Keratinocyte (primary cell): Measurements from ENCODE around the gene TEAD2. TPM values are rescaled to one million over a fixed set of nuclear protein-coding genes. Genes with fewer than 3 reads are reported as not detected.

Source experiments
- DNase-seq: peaks from one replicate; pipeline ENCODE4 v3.0.0-alpha.2; 2011; ENCODE audit warnings: low read depth, missing footprints, low spot score
- FAIRE-seq: peaks from 2 replicates; lab custom pipeline; 2011; peaks lifted over from hg19 to GRCh38; lab: Jason Lieb, UNC
- H2AFZ ChIP-seq: 2 replicates; pipeline ENCODE4 v1.6.0; 2012; ENCODE audit warnings: low read length, control low read depth, inconsistent platforms; ENCODE audit not compliant: control insufficient read depth
- H3K27ac ChIP-seq: 2 replicates; pipeline ENCODE4 v1.5.1; 2011; ENCODE audit warnings: low read length; ENCODE audit not compliant: control insufficient read depth, insufficient read depth
- H3K27me3 ChIP-seq: 3 replicates; pipeline ENCODE4 v1.6.0; 2011; ENCODE audit warnings: low read length; ENCODE audit not compliant: control insufficient read depth, insufficient read depth; ENCODE audit errors: extremely low read depth
- H3K36me3 ChIP-seq, 2 experiments: 2 replicates in 1 of 2; 3 replicates in 1 of 2; pipeline ENCODE4 v1.5.1; 2011; ENCODE audit warnings: low read length in 2 of 2, mild to moderate bottlenecking in 1 of 2; ENCODE audit not compliant: control insufficient read depth in 2 of 2, insufficient read depth in 2 of 2; ENCODE audit errors: extremely low read depth in 1 of 2
- H3K4me1 ChIP-seq: 3 replicates; pipeline ENCODE4 v1.5.1; 2011; ENCODE audit warnings: low read length; ENCODE audit not compliant: control insufficient read depth, insufficient read depth; ENCODE audit errors: extremely low read depth
- H3K4me2 ChIP-seq: 3 replicates; pipeline ENCODE4 v1.6.0; 2011; ENCODE audit warnings: low read depth, low read length; ENCODE audit not compliant: control insufficient read depth, insufficient read depth; ENCODE audit errors: extremely low read depth
- H3K4me3 ChIP-seq, 3 experiments: fragments of 200-600 bp in 1 of 3; sonication (generic) in 1 of 3; 2 replicates in 2 of 3; 3 replicates in 1 of 3; pipeline ENCODE4 v1.5.1; 2011 to 2016; ENCODE audit warnings: low read length in 3 of 3, mild to moderate bottlenecking in 3 of 3, control low read depth in 2 of 3, inconsistent platforms in 1 of 3, low read depth in 1 of 3, mixed read lengths in 1 of 3, mixed run types in 1 of 3, moderate library complexity in 1 of 3; ENCODE audit not compliant: control insufficient read depth in 2 of 3, insufficient read depth in 2 of 3; ENCODE audit errors: extremely low read depth in 1 of 3
- H3K79me2 ChIP-seq: 2 replicates; pipeline ENCODE4 v1.6.0; 2012; ENCODE audit warnings: low read length; ENCODE audit not compliant: control insufficient read depth, insufficient read depth
- H3K9ac ChIP-seq: 3 replicates; pipeline ENCODE4 v1.6.0; 2011; ENCODE audit warnings: low read length; ENCODE audit not compliant: control insufficient read depth, insufficient read depth; ENCODE audit errors: extremely low read depth
- H3K9me1 ChIP-seq: 3 replicates; pipeline ENCODE4 v1.6.0; 2011; ENCODE audit warnings: low read length; ENCODE audit not compliant: control insufficient read depth, insufficient read depth; ENCODE audit errors: extremely low read depth
- H3K9me3 ChIP-seq: 2 replicates; pipeline ENCODE4 v1.5.1; 2012; ENCODE audit warnings: low read depth, low read length; ENCODE audit not compliant: control insufficient read depth
- H4K20me1 ChIP-seq: 3 replicates; pipeline ENCODE4 v1.6.0; 2011; ENCODE audit warnings: low read length; ENCODE audit not compliant: control insufficient read depth, insufficient read depth; ENCODE audit errors: extremely low read depth
- EZH2 ChIP-seq: IDR thresholded peaks from one replicate; pipeline ENCODE4 v1.6.1; 2012; ENCODE audit warnings: inconsistent platforms, mild to moderate bottlenecking, low read length, moderate library complexity
- dilution Hi-C: fragments of 300-500 bp; cut with MboI; formaldehyde crosslinking; loops from one replicate; pipeline ENCODE4 v1.7.0; 2020; ENCODE audit warnings: low sequenced_read_pairs; ENCODE audit not compliant: extremely low pct_ligation_motif_present
- polyA plus RNA-seq, 5 experiments: library from polyadenylated mRNA; depleted of rRNA in 3 of 5; stranded (reverse) in 3 of 5; stranded (forward) in 1 of 5; unstranded in 1 of 5; fragments of >200 nt; gene quantifications; 1 replicate in 1 of 5; 2 replicates in 3 of 5; 3 replicates in 1 of 5; pipeline versions ENCODE4 v1.2.1 to v1.2.3, GENCODE V29; 2011 to 2012; ENCODE audit warnings: missing spikeins in 2 of 5, low read depth in 1 of 5, low replicate concordance in 1 of 5
- TF ChIP-seq, protein P1 (sequence below), 3 experiments: IDR thresholded peaks in 1 of 3; conservative IDR thresholded peaks in 1 of 3; optimal IDR thresholded peaks in 1 of 3; 2 replicates in 2 of 3; 3 replicates in 1 of 3; pipeline versions ENCODE3 to v1.5.1; 2011; ENCODE audit warnings: low read length in 3 of 3, mild to moderate bottlenecking in 3 of 3, moderate library complexity in 2 of 3, control low read depth in 1 of 3, inconsistent platforms in 1 of 3; ENCODE audit not compliant: insufficient read depth in 2 of 3; ENCODE audit errors: extremely low read depth in 1 of 3

TEAD2 gene
- polyA plus RNA-seq, 1 donor (not counting 4 experiments of a cell fraction or from before 2014, with no cell fraction given) = 6.4 TPM

- no peak for FAIRE-seq
- Histone ChIP-seq H2AFZ (peak overlapping the region; percentile 51), H3K4me2 (peak overlapping the region; percentile 95), H4K20me1 (no peaks in the 10 kb centered on the region), H3K9me1 (no peaks in the 10 kb centered on the region), H3K4me1 (peaks cover 12% of the 10 kb centered on the region), H3K36me3 (peaks cover 0 to 2% of the 10 kb centered on the region in 2 experiments), H3K9ac (no peak overlapping the region), H3K27me3 (no peaks in the 10 kb centered on the region), H3K27ac (no peak overlapping the region), H3K4me3 (peak overlapping the region in 1 of 3 experiments; percentile 45), H3K79me2 (no peaks in the 10 kb centered on the region), H3K9me3 (peaks cover 4% of the 10 kb centered on the region)
- DNase-seq = no peak
- TF ChIP-seq, protein P1, sequence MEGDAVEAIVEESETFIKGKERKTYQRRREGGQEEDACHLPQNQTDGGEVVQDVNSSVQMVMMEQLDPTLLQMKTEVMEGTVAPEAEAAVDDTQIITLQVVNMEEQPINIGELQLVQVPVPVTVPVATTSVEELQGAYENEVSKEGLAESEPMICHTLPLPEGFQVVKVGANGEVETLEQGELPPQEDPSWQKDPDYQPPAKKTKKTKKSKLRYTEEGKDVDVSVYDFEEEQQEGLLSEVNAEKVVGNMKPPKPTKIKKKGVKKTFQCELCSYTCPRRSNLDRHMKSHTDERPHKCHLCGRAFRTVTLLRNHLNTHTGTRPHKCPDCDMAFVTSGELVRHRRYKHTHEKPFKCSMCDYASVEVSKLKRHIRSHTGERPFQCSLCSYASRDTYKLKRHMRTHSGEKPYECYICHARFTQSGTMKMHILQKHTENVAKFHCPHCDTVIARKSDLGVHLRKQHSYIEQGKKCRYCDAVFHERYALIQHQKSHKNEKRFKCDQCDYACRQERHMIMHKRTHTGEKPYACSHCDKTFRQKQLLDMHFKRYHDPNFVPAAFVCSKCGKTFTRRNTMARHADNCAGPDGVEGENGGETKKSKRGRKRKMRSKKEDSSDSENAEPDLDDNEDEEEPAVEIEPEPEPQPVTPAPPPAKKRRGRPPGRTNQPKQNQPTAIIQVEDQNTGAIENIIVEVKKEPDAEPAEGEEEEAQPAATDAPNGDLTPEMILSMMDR (optimal IDR thresholded peaks at IDR 0.05 in 1 of 3, IDR thresholded peaks at IDR 0.05 in 1 of 3, conservative IDR thresholded peaks at IDR 0.05 in 1 of 3; ENCODE audit: extremely low read depth in 1 of 3, insufficient read depth in 2 of 3, low read length in 3 of 3) = no peak
- no peak for TF ChIP-seq EZH2
- dilution Hi-C loops = no loop called here
Measured at GRCh38 chr19:49364083-49364737, 2.0 kb upstream of the TEAD2 start.

DNA sequence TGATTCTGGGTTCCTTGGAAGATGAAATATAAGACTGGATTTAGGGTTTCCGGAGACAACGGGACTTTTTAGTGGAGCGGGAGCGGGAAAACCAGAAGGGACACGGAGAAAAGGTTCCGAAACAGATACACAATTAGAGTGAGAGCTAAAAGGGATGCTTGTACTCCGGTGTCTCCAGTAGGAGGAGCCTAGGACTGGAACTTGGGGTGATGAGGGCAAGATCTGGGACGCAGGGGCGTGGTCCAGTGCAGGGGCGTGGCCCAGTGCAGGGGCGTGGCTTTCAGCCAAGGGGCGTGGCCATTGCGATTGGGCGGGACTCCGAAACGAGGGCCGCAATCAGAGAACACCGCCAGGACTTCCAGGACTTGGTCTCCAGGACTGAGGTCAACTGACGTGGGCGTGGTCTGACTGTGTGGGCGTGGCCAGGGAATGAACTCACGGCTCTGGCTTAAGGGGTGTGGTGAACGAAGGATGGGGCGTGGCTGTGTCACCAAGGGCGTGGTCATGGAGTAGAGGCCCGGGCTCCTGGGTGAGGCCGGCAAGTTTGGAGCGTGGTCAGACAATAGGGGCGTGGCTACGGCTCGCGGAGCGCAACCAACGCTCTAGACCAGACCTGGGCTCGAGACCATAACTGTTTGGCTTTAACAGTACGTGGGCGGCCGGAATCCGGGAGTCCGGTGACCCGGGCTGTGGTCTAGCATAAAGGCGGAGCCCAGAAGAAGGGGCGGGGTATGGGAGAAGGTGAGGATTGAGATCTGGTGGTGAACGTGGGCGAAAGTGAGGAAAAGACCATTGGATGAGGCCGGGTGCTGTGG, 1.3 kb upstream of the TEAD2 start, which contains the start of gene DKKL1:
Gene DKKL1, plus strand, starts transcription at position 610 of the 815 bp plus-strand sequence. Its CDS starts 122 bp downstream, at position 732.
- H3K36me3 ChIP-seq = peaks cover 0 to 3% of the 10 kb centered on the region in 2 experiments
- H3K4me2 ChIP-seq = peak within 1 kb of the TSS; percentile 95
- H3K27ac ChIP-seq = peak within 1 kb of the TSS; percentile 18
- peak within 1 kb of the TSS; percentile 68 to 82 (median 70) for H3K4me3 ChIP-seq
- peak within 1 kb of the TSS; percentile 63 for H2AFZ ChIP-seq
- FAIRE-seq = peak; percentile 97
- no peaks in the 10 kb centered on the region for H3K79me2 ChIP-seq
- no peak for TF ChIP-seq EZH2
- TF ChIP-seq, protein P1 (optimal IDR thresholded peaks at IDR 0.05 in 1 of 3, IDR thresholded peaks at IDR 0.05 in 1 of 3, conservative IDR thresholded peaks at IDR 0.05 in 1 of 3; ENCODE audit: extremely low read depth in 1 of 3, insufficient read depth in 2 of 3, low read length in 3 of 3) = peak in 2 of 3 experiments; percentile 3 to 24
- H3K9me1 ChIP-seq = no peaks in the 10 kb centered on the region
- dilution Hi-C loops = no loop called here
- H3K9me3 ChIP-seq = no peaks in the 10 kb centered on the region
- H3K27me3 ChIP-seq = no peaks in the 10 kb centered on the region
- peaks cover 12% of the 10 kb centered on the region for H3K4me1 ChIP-seq
- peak within 1 kb of the TSS; percentile 76 for H3K9ac ChIP-seq
- H4K20me1 ChIP-seq = no peaks in the 10 kb centered on the region
- DNase-seq = peak; percentile 98
